ENCODE results near the gene NACA.

DNA sequence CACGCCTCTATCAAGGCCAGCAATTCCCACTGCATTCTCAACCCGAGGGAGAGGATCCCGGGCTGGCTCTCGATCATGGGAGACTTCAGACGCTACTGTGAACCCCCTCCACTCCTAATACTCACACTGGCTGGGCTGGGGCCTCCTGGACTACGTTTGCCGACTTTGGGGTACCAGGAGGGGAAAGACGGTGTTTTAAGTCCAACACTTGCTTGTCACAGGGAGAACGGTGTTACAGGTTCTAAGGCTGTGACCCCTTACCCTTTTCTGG lies 463 bp downstream of the NACA start:
- TF ChIP-seq, protein P1, sequence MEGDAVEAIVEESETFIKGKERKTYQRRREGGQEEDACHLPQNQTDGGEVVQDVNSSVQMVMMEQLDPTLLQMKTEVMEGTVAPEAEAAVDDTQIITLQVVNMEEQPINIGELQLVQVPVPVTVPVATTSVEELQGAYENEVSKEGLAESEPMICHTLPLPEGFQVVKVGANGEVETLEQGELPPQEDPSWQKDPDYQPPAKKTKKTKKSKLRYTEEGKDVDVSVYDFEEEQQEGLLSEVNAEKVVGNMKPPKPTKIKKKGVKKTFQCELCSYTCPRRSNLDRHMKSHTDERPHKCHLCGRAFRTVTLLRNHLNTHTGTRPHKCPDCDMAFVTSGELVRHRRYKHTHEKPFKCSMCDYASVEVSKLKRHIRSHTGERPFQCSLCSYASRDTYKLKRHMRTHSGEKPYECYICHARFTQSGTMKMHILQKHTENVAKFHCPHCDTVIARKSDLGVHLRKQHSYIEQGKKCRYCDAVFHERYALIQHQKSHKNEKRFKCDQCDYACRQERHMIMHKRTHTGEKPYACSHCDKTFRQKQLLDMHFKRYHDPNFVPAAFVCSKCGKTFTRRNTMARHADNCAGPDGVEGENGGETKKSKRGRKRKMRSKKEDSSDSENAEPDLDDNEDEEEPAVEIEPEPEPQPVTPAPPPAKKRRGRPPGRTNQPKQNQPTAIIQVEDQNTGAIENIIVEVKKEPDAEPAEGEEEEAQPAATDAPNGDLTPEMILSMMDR (IDR thresholded peaks at IDR 0.05; ENCODE audit: insufficient read depth, low read depth, low read length) = no peak
- no peak for TF ChIP-seq EZH2 (IDR thresholded peaks at IDR 0.05; ENCODE audit: insufficient read depth, low read length)

All from astrocyte (in vitro differentiated cells and primary cell).